ENCODE measurements around the gene TNNI3K.

TNNI3K gene

GRCh38 chr1:74505928-74506710 is 270.9 kb downstream of the TNNI3K start:
- no peak for DNase-seq

GRCh38 chr1:74508449-74508848 is 273.3 kb downstream of the TNNI3K start:
- DNase-seq = no peak

DNA sequence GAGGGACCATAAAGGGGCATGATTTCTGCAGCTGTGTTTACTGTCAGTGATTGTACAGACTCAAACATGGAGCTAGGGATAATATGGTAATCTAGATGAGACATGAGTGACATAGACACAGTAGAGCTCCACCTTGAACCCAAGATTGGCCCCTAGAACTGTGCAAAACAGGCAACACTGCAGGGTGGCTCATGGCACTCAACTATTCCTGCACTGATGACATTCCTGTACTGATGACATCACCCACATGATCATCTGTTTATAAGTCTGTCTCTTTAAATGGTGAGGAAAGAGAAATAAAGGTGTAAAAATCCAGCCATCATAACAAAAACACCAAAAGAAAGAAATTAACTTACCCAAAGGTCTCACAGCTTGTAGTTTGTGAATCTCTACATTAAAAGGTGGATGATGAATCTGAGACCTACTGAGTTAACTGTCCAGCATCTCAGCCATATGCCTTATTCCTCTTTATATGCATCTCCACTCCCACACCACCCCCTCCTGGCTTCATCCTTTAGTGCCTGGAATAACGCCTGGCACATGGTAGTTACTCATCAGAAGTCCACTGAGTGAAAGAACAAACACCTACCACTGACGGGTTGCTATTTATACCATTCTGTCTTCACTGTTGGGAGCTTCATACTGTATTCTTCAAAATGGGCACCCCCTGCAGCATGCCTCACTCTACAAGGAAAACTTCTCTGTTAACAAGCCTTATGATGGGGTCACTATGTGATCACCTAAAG is 277.2 kb downstream of the TNNI3K start, which contains the start of gene LRRC53:
LRRC53 (minus strand) TSS at position 442 of the 746 bp plus-strand sequence. CDS start 29,262 bp downstream, outside the sequence.
- no peak for DNase-seq

DNA sequence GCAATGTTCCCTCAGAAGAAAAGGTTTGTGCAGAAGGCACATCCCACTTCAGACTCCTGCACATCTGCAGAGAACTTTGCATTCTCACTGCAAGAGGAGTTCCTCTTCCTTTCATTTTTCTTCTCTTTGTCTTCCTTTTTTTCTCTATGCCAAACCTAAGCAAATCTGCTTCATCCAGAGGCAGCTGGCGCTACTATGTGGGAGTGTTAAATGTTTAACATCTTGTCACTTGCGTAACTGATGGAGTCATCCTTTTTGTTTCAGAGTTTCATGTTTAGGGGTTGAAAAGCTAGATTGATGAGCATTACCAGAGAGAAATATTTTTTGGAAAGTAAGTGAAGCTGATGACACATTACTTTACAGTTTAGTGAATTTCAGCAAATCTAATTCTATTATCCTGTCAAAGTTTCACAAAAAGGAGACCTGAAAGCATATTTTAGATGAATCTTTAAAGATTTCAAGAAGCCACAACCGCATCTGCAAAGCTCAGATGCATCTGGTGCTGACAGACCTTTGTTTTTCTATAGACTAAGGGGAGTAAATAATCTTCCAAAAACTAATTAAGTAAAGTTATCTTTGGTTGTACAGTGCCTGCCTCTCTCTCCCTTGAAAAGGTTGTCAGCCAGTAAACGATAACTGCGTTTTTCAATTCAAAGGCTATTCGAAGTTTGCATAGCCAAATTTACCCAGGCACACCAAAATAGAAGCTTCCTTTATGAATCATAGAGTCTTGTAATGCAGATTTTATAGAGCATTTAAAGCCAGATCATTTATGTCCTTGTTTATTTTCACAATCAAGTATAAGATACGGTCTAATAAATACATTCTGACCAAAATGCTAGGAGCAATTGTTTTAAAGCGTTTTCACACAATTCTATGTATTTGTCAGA is 278.5 kb downstream of the TNNI3K start:
- DNase-seq = no peak

GRCh38 chr1:74517599-74518051 is 282.4 kb downstream of the TNNI3K start:
- DNase-seq = no peak

- no peak for DNase-seq
These were observed 287.0 kb downstream of the TNNI3K start for GRCh38 chr1:74522148-74522547.

- DNase-seq = no peak
These were observed 288.8 kb downstream of the TNNI3K start for GRCh38 chr1:74523873-74524480.

DNA sequence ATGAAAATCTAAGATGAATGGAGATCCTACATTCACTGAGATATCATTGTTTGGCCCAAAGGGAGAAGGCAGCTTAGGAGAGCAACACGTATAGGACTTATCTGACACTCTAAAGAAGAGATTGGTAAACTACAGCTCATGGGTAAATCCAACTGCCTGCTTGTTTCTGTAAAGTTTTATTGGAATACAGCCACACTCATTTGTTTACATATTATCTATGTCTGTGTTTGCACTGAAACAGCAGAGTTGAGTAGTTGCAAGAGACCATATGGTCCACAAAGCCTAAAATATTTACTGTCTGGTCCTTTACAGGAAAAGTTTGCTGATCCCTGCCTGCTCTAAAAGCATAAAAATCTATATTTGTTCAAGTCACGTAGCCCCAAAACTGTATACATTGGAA is 291.5 kb downstream of the TNNI3K start:
- DNase-seq = no peak

DNA sequence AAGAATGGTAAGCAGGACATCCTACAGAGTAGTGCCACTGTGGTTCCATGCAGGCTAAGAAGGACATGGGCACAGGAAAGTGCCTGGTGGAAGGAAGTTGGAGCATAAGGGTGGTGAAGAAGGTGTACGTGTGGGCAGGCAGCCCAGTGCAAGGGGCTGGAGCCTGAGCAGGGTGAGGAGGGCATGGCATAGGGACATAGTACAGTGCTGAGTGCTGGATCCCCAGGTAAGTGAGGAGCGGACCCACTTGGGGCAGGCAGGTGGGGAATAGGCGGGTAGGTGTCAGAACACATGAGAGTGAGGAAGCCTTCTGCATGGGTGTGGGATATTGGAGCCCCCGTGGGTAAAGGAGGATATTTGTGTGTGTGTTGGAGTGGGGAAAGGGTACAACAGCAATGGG is 292.9 kb downstream of the TNNI3K start:
- no peak for DNase-seq

- DNase-seq = no peak
These were observed 295.7 kb downstream of the TNNI3K start for GRCh38 chr1:74530892-74531291.

GRCh38 chr1:74531796-74532195 is 296.6 kb downstream of the TNNI3K start:
- DNase-seq = no peak

DNA sequence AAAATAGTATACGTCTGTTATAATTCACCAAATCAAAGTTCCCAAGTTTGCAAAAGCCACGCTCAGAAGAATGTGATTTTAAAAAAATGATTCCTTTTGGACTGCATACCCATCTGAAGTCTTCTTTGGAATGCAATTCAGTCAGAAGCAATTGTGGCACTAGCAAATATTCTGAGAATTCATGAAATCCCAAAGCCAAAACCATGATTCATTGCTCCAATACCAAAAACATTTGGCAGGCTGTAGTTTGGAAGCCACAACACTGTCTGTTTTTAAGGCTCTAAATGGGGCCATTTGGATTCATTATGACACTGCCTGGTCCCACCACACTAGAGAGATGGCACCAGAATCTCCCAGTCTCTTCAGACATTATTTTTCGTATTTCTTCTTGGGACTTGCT is 299.1 kb downstream of the TNNI3K start:
- no peak for DNase-seq

- DNase-seq = no peak
These were observed 310.6 kb downstream of the TNNI3K start for GRCh38 chr1:74545821-74546220.

DNA sequence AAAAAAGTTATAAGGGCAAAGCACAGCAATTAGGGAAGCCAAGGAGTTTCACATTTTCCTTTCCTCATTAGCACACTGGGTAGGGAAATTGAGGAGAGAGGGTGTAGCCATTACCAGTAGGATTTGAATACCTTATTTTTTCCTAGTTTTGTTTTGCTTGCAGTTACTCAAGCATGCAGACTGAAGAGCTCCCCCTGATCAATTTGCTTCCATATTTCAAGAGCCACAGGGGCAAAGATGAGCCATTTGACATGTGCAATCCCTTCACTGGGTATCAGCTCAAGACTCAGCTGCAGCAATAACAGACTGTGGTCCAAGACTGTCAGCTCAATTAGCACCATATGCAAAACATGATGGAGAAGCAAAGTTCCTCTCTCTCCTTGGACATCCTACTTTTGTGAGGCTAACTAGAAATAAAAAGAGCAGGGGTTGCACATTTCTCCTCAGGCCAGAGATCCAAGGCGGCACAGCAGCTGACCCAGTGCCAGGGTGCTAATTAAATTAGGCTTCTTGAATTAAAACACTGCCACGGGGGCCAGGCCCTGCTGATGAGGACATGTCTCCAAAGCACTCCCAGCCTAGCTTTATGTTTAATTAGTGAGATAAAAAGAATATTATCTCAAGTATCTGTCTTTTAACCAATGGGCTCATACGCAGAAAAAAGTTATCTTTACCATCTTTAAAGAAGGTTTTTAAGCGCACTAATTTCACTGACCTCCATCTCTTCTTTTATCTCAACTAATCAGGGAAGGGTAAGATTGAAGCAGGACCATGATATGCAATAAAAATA is 314.0 kb downstream of the TNNI3K start:
- DNase-seq = no peak

GRCh38 chr1:74549932-74550331 is 314.7 kb downstream of the TNNI3K start:
- DNase-seq = no peak

DNA sequence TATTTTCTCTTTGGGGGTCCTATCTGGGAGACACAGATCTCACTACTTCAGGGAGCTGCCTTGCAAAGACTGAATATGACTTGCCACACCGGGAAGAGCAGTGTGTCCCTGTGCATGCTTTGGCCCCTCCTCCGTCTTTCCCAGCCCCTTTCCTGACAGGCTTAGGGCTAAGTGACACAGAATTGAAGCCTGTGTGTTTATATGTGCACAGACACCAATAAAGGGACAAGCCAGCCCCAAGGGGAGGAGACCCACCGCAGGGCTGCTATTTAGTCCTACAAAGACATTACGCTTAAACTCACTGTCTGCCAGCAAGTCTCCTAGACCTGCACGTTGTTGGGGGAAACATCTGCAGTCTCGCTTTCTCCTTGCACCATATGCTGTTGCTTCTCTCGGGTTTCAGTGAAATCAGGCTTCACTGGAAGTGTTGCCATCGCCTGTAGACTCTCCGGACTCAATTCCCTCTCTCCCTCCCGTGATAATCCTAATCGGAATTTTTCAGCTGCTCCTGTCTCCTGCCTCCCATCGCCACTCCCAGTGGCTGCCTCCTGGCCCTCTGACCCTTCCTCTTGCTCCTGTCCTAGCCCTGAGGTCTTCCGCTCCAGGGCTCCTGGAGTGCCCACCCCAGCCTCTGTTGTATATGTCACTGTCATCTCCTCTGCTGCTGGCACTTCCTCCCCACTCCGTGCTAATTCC is 335.8 kb downstream of the TNNI3K start:
- DNase-seq = no peak

- DNase-seq = no peak
These were observed 336.3 kb downstream of the TNNI3K start for GRCh38 chr1:74571493-74571800.

GRCh38 chr1:74571891-74572290 is 336.7 kb downstream of the TNNI3K start:
- DNase-seq = no peak

DNA sequence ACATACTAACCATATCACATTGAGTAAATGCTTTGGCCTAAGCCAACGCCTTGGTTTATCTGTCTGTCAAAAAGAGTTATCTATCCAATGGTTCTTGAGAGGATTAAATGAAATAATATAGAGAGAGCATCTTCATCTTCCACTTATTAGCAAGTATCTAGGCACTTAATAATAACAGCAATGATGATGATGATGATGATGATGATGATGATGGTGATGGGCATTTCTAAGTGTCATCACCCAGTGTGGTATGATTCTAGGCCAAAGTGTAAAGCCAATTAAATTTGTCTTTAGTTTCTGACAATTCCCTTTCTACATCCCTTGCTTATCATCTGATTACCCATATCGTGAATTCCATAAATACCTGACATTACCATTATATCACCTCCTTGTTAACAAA is 342.9 kb downstream of the TNNI3K start:
- DNase-seq = no peak

GRCh38 chr1:74579425-74579824 is 344.2 kb downstream of the TNNI3K start:
- no peak for DNase-seq

DNA sequence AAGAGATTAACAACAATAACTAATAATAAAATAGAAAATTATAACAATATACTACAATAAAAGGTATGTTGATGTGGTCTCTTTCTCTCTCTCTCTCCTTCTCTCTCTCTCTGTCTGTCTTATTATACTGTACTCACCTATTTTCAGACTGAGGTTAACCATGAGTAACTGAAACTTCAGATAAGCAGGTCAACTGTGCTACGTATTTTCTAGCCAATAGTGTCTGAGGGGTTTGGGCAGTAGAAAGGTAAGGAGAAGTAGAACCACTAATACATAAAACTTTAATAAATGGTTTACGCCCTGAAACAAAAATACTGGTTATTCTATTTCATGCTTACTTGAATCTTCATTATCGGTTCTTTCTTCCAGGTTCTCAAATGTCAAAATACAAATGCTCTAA is 348.2 kb downstream of the TNNI3K start:
- DNase-seq = no peak

Measured in stimulated activated CD4-positive, alpha-beta T cell treated with anti-CD3 and anti-CD28 coated beads, Interleukin-4, amount 100 ng/mL, for 24 hours (primary cell).